ENCODE data around the gene HOXA13.

Gene HOXA13

DNA sequence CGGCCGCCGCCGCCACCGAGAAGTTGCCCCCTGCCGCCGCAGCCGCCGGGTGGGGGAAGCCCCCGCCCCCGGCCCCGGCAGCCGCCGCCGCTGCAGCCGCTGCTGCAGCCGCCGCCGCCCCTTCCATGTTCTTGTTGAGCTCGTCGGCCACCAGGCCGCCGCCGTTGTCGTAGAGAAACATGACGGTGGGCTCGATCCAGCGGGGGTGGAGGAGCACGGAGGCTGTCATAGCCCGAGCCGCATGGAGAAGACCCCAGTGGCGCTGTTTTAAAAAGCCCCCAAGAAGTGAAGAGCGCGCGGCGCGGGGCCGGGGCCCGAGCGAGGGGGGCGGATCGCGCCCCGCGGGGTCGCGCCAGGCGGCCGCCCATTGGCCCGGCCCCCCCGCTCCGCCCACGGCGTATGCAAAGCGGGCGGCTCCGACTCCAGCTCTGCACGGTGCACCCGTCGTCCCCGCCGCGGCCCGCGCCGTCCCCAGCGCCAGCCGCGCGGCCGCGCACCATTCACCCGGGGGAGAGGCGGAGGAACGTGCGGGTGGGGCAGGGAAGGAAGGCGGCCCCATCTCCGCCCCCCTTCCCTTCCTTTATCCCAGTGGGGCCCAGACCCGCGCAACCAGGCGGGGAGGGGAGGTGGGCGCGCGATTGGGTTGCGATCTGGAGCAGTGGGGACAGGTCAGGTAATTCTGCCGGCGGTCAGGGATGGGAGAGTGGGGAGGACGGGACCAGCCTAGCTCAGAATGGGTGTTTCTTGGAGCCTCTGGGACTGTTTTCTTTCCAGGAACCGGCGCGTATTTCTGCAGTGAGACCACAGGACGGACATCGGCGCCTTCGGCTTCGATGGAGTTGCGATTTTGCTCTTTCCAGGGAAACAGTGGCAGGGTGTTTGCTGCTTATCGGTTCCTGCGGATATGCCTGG lies at the start of gene HOXA13:
Gene HOXA13 (minus strand): TSS at position 243 of the 912 bp plus-strand sequence. CDS start 14 bp downstream, at position 229.
- in situ Hi-C loops (cut with MboI; ENCODE audit: low sequenced_read_pairs) = no loop called here

DNA sequence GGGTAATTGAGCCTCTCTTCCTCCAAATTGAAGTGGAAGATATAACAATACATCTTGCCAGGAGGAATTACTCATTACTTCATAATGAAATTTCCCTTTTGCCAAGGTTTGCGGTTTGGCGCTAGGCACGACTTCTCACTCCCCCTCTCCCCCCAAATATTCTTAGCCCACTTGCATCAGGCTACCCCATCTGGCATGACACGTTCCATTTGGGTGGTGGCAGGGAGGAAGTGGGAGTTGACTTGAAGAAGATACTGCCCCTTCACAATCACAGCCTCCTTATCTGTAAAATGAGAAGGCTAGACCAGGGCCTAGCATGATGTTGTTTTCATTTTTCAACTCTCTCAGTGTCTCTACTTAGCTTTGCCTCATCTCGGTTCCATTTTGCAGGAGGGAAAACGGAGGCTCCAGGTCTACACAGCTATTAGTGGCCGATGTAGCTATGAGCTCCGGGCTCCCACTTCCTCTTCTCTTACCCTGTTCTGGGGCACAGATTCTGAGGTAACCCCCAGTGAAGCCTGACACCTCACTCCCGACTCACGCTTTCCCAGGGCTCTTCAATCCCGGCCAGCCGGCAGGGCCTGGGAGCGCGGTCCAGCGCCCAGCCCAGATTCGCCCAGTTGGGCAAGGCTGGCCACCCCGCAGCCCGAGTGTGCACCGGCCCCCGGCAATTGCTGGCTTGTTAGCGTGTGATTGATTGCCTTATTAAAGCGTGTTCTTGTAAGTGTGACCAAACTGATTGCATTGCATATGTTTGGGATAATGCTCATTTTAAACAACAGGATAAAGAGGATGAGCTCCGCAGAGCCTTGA lies 49.2 kb upstream of the HOXA13 start:
- in situ Hi-C loops (cut with MboI; ENCODE audit: low sequenced_read_pairs) = no loop called here

DNA sequence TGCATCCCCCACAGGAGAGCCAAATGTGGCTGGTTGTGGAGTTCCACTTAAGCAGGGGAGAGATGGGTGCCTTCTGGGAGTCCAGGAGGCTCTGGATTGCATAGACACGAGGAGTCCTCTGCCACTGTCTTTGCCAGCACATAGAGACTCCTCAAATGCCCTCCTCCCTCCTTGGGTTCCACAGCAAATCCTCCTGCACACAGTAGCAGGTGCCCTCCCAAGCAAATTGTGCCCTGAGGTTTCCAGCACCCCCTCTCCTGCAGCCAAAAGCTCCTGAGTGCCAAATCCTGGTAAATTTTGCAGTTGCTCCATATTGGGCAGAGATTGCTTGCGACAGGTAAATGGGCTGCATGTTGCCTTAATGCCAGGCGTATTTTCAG lies 48.5 kb upstream of the HOXA13 start:
- in situ Hi-C loops (cut with MboI; ENCODE audit: low sequenced_read_pairs) = no loop called here

DNA sequence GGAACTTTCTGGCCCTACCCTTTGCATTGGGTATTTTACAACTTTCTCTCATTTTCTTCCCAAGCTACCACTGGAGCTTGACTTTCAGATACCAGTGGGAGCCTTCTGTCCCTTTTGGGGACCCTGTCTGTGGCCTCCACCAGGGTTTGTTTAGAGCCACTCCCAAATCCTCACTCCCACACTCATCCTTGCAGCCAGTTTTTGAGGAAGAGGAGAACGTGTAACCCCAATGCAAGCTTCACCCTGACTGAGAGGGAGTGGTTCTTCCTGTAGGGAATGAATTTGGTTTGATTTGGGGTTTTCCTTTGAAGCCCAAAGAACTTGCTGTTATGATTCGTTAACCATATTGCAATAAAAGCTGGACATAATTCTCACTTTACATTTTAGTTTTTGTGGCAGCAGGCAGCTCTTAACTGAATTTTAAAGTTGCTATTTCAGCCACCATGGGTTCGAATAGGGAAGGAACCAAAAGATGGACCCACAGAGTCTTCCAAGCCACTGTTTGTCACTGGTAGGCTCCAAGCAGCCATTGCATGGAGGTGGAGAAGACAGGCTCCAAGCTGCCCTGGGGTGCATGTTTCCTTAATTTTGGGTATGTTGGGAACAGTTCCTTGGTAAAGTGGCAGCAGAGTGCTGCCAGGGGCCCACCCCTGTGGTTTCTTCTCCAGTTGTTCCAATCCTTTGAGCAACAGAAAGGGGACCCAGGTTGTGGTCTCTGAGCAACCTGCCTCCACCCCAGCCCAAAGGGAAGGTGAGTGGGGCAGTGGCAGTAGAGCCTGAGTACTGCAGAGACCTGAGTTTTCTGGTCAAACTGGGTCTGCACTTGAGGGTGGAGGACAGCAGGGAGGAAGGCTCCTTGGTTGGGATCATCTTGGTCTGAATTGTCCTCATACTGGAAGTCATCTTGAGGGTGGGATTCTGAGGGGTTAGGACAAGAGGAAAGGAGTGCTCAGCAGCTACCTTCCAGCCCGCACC lies 47.8 kb upstream of the HOXA13 start:
- in situ Hi-C loops (cut with MboI; ENCODE audit: low sequenced_read_pairs) = no loop called here

DNA sequence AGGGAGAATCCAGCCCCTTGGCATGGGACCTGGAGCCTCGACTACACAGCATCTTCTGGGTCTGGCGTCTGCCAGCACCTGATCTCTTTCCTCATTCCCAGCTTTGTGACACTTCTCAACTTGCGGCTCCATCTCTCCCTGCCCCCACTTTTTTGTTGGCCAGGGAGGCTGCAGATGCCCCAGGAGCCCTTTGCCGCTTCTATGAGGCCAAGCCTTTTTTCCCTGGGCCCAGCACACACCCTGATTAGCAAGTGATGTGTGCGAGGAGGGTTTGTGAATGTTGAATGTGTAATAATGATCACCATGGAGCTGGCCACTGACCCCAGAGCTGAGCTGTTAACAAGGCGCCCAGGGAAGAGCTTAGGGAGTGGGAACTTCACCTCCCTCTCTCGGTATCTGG lies 47.1 kb upstream of the HOXA13 start:
- in situ Hi-C loops (cut with MboI; ENCODE audit: low sequenced_read_pairs) = no loop called here

DNA sequence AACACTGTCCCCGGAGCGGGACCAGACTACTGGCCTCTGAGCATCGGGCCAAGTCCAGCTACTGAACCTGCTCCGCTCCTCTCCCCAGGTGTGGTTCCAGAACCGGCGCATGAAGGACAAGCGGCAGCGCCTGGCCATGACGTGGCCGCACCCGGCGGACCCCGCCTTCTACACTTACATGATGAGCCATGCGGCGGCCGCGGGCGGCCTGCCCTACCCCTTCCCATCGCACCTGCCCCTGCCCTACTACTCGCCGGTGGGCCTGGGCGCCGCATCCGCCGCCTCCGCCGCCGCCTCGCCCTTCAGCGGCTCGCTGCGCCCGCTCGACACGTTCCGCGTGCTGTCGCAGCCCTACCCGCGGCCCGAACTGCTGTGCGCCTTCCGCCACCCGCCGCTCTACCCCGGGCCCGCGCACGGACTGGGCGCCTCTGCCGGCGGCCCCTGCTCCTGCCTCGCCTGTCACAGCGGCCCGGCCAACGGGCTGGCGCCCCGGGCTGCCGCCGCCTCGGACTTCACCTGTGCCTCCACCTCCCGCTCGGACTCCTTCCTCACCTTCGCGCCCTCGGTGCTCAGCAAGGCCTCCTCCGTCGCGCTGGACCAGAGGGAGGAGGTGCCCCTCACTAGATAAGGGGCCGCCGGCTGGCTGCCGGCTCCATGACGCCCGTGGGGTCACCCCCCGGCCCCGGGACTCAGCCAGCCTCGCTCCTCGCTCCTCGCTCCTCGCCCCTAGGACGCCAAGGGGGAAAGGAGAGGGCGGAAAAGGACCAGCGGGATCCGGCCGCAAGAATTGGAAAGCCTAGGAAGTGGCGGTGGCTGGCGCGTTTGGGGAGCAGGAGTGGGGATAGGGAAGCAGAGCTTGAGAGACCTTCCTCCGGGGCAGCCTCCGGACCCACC lies 46.2 kb upstream of the HOXA13 start:
- in situ Hi-C loops (cut with MboI; ENCODE audit: low sequenced_read_pairs) = no loop called here

DNA sequence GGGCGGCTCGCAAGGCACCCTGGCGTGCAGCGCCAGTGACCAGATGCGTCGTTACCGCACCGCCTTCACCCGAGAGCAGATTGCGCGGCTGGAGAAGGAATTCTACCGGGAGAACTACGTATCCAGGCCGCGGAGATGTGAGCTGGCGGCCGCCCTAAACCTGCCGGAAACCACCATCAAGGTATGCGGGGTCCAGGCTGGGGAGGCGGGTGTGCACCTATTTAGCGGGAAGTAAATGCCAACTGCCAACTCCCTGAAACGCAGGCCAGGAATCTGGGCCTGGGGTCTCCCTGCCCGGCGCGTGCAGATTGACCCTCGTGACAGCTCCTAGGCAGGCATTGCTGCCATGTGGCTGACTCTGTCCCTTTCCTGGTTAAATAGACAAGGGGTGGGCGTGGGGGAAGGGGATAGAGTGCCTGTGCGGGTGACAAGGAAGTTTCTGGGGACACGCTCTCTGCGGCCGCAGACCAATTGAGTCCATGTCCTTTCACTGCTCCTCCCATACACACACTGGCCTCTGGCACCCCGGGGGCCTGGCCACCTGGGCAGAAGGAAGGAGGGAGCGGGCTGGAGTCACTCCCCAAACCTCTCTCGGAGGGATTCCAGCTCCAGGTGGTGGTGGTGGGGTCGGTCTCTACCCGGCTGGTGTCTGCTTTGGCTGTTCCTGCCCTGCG lies 45.4 kb upstream of the HOXA13 start:
- in situ Hi-C loops (cut with MboI; ENCODE audit: low sequenced_read_pairs) = no loop called here

DNA sequence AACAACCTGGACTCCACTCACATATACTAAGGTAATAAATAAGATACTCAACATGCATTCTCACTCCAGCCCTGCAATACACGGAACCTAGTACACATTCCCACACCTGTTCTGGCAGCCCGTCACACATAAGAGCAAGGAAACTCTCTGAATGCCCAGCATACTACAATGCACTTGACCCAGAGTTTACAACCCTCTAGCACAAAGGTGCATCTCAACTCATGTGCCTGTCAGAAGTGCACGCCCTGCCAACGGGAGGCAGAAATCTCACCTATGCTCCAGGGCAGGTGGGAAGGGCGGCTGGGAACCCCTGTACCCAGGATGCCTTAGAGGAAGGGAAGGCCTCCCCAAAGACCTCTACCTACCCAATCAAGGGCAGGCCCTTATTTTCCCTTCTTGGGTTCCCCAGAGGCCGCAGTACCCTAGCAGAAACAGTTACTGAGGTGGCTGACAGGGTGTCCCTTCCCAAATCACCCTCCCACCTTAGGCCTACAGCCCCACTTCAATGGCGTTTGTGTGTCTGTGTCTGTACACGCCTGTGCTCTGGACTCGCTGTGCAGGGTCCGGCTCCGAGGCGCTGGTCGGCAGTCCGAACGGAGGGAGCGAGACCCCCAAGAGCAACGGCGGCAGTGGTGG lies 44.7 kb upstream of the HOXA13 start:
- in situ Hi-C loops (cut with MboI; ENCODE audit: low sequenced_read_pairs) = no loop called here

DNA sequence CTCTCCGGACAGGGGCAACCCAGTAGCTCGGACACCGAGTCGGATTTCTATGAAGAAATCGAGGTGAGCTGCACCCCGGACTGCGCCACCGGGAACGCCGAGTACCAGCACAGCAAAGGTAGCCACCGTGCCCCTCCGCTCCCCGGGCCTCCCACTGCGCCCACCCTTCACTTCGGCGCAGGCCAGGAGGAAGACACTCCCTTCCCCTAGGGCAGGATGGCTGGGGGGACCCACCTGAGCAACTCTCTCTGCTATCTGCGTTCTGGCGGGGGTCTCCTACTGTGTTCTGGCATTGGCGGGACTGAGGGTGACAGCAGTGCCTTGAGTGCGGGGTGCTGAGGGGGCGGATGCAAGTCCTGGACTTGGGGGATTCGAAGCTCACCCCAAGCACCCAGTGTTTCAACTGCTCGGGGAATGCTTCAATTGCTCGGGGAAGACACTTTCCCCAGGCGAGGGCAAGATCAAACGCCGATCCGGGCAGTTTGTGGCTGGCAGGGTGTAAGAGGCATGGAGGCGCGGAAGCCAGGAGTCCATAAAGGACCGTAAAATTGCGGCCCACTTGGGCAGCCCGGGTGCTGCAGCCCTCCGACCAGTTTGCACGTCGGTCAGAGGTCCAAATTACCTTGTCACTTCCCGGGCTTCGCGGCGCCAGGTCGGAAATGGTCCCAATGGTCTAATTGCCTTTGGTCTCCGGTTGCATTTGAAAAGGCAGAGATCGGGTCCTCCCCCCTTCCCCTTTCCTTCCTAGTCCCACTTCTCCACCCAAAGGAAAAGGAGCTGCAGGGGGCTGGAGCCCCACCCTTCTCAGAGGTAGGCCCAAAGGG lies 43.7 kb upstream of the HOXA13 start:
- in situ Hi-C loops (cut with MboI; ENCODE audit: low sequenced_read_pairs) = no loop called here

DNA sequence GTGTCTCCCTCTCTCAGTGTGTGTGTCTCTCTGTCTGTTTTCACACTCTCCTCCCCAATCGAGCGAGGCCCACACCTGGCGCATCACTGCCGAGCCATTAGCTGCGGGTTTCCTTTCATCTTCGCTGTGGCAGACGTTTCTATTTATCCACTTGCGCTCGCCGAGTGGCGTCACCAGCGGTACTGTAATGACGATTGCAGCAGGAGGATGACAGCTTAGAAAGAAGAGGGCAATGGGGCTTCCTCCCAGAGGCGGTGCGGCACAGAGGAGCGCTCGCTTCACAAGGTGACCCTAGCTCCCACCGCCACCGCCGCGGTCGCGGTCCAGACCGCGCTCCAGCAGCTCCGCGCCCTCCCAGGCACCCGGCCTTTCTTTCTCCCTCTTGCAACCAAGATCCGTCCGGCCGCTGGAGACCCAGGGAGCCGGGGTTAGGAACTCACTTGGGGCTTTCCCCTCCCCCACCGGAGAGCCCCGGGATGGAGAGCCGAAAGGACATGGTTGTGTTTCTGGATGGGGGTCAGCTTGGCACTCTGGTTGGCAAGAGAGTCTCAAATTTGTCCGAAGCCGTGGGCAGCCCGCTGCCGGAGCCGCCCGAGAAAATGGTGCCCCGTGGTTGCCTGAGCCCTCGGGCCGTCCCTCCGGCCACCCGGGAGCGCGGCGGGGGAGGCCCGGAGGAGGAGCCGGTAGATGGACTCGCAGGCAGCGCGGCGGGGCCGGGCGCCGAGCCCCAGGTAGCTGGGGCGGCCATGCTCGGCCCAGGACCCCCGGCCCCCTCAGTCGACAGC lies 42.9 kb upstream of the HOXA13 start, which contains the start of gene EVX1:
Gene EVX1 (plus strand): TSS at position 248 of the 785 bp plus-strand sequence. CDS start 229 bp downstream, at position 477.
- in situ Hi-C loops (cut with MboI; ENCODE audit: low sequenced_read_pairs) = no loop called here

DNA sequence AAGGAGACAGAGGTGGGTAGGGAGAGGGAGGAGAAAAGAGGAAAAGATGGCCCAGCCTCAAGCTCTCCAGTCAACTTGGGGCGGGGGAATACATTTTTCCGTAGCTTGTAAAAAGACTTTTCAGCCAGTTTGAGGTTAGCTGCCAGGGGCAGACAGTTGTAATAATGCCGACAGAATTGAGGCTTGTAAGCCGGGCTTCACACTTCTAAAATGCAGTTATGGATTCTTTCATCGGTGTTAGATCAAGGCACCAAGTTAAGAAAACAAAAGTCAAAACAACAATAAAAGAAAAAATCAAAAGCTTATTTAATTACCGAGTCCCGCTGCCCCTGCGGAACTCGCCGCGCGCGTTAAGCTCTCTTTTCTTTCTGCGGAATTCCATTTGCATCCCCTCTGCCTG lies 42.3 kb upstream of the HOXA13 start:
- in situ Hi-C loops (cut with MboI; ENCODE audit: low sequenced_read_pairs) = no loop called here

DNA sequence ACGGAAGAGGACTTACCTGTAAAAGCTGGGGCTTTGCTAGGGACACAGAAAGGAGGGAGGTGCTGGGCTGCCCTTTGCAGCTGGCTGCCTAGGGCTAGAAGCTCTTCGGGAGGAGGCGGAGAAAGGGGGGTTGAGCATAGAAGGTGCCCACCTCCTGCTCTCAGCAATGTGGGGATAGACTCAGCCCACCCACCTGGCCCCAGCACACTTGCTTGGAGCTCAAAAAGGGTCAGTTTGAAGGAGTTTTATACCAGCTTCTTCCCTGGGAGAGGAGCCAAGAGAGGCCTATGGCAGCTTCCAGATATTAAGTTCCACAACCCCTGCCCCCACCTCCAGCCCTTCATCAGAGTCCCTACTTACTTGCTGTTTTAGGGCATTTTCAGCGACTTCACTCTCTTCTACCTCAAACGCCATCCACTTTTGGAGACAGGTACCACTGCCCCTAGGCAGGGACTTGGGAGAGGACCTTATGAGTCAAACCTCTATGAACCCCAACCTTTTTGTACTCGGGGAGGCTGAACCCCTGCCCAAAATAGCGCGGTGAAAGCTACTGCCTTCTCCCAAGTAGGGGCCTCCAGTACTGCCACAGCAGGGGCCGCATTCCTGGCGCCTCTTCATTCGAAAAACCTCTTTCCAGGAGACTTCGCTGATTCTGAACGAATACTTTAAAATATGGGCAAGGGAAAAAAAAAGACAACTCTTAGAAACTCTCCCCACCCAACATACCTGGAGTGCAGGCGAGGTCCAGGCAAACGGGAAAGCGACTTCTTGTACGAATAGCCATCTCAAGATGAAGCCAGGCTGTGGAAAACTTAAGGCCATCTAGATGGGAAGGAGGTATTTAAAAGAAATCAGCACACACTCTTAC lies 41.5 kb upstream of the HOXA13 start:
- in situ Hi-C loops (cut with MboI; ENCODE audit: low sequenced_read_pairs) = no loop called here

DNA sequence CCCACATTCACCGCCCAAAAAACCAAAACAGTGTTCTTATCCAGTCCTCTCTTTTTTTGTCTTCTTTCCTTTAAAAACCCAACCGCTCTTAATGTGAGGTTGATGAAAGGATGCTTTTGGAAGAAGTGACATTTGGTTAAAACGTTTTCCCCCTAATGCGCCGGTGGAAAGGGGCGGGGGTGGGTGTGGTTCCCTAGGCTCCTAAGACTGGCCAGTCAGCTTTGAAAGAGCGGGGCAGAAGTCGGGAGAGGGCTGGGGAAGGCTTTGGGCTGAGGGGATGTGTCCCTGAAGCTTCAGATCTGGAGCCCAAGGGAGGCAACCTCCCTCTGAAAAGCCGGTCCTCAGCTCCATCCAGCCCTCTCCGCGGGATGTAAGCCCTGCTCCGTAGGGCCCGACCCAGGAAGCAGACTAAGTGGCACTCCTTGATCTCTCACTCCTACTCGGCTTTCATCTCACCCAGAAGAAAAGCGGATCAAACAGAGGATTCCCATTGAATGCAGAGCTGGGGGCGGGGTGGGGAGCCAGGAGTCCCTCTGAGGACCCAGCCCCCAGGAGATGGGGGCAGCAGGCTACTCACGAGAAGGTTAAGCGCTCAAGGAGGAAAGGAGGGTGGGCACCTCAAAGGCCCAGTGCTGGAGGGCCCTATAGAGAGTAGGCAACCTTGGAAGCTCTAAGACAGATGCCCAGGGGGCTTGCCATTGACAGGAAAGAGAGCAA lies 40.3 kb upstream of the HOXA13 start:
- in situ Hi-C loops (cut with MboI; ENCODE audit: low sequenced_read_pairs) = no loop called here

DNA sequence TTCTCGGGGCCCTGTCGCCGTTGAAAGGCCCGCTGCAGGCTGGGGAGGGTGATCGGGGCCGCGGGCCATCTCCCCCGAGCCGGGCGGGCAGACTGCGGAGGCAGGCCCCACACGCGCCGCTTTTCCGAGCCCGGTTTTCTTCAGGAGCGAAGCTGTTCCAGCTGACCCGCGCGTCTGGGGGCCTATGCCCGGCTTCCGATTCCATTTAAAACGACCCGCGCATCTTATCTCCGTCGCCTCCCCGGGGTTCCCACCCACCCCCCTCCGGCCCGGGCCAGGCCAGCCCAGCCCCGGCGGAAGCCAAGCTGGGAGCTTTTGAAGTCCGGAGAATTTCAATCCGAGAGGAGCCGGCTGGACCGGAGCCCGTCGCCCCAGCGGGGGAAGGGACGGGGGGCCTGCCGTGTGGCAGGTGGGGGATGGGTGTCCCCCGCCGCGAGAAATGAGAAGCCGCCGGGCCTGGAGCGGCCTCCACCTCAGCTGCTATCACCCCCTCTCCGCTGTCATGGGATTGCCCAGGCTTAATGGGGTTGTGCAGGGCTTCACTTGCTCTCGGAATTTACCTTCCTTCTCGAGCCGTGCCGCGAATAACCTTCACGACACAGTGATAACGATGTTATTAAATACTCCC lies 39.6 kb upstream of the HOXA13 start:
- in situ Hi-C loops (cut with MboI; ENCODE audit: low sequenced_read_pairs) = no loop called here

DNA sequence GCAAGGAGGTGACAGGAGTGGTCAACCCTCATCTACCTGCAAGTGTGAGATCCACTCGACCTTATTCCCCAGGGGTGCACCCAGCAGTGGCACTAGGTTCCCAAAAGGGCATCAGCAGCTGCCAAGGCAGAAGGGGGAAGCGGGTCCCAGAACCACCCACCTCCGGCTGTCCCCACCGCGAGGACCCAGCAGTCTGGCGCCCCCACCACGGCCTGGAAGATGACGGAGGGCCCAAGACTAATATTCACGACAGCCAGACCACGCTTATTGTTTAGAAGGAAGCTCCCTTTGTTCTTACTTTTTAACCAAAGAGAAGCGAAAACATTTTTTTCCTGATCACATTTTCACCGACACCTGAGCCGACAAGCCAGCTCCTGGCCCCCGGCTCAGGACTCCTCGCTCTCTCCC lies 39.1 kb upstream of the HOXA13 start:
- in situ Hi-C loops (cut with MboI; ENCODE audit: low sequenced_read_pairs) = no loop called here

All from hTERT RPE-1 (cell line).